Immature natural killer cell (primary cell): ENCODE results near the gene B9D1. TPM values are rescaled to one million over a fixed set of nuclear protein-coding genes. Genes with fewer than 3 reads are reported as not detected.

ENCODE experiments used
- DNase-seq, 3 donors: peaks; one replicate each; pipeline ENCODE4 v3.0.0; 2022; ENCODE audit warnings: mixed read lengths in 1 of 3
- H3K27ac Mint-ChIP-seq, 6 donors: one replicate each; pipeline ENCODE4 v1.8.0; 2020; ENCODE audit warnings: mixed read lengths in 6 of 6, mild to moderate bottlenecking in 5 of 6, inconsistent platforms in 4 of 6, moderate library complexity in 3 of 6
- H3K27me3 Mint-ChIP-seq, 3 donors: one replicate each; pipeline ENCODE4 v1.8.0; 2020 to 2021; ENCODE audit warnings: low read depth in 3 of 3, mild to moderate bottlenecking in 3 of 3, mixed read lengths in 3 of 3, moderate library complexity in 3 of 3, inconsistent platforms in 1 of 3
- H3K36me3 Mint-ChIP-seq, 3 donors: one replicate each; pipeline ENCODE4 v1.8.0; 2020; ENCODE audit warnings: mixed read lengths in 3 of 3, inconsistent platforms in 2 of 3, mild to moderate bottlenecking in 2 of 3
- H3K4me1 Mint-ChIP-seq, 2 donors: one replicate each; pipeline ENCODE4 v1.8.0; 2020; ENCODE audit warnings: inconsistent platforms in 2 of 2, mild to moderate bottlenecking in 2 of 2, mixed read lengths in 2 of 2, moderate library complexity in 1 of 2
- H3K4me3 Mint-ChIP-seq, 5 donors: one replicate each; pipeline ENCODE4 v1.8.0; 2020; ENCODE audit warnings: mild to moderate bottlenecking in 5 of 5, mixed read lengths in 5 of 5, inconsistent platforms in 3 of 5, moderate library complexity in 3 of 5
- H3K9me3 Mint-ChIP-seq, 6 donors: one replicate each; pipeline ENCODE4 v1.8.0; 2020; ENCODE audit warnings: mild to moderate bottlenecking in 6 of 6, mixed read lengths in 6 of 6, inconsistent platforms in 4 of 6, moderate library complexity in 3 of 6
- polyA plus RNA-seq, 3 donors: library from polyadenylated mRNA; unstranded; fragments of 300-500 nt; fragmentation: Illumina TruSeq; gene quantifications; one replicate each; pipeline ENCODE4 v1.2.3, GENCODE V29; 2021

Gene B9D1
- polyA plus RNA-seq, 3 donors from 2014 or later = 2.5 to 4.4 (median 2.5) TPM

GRCh38 chr17:19306160-19307111 lies 56.1 kb downstream of the B9D1 start:
- DNase-seq = peak; percentile 22 to 28 (median 24)
- H3K9me3 Mint-ChIP-seq = no peaks in the 10 kb centered on the region
- H3K4me1 Mint-ChIP-seq = peaks cover 13 to 14% of the 10 kb centered on the region in 2 donors
- H3K27me3 Mint-ChIP-seq = peaks cover 0 to 4% (median 1%) of the 10 kb centered on the region in 3 donors
- H3K36me3 Mint-ChIP-seq = peaks cover 0 to 2% (median 0%) of the 10 kb centered on the region in 3 donors
- peak overlapping the region in 2 of 6 donors; percentile 32 to 36 for H3K27ac Mint-ChIP-seq
- peak overlapping the region in 1 of 5 donors; percentile 19 for H3K4me3 Mint-ChIP-seq

GRCh38 chr17:19305761-19306159 lies 56.8 kb downstream of the B9D1 start:
- Mint-ChIP-seq H3K9me3 (no peaks in the 10 kb centered on the region), H3K27ac (peak overlapping the region in 1 of 6 donors; percentile 36), H3K4me3 (no peak overlapping the region), H3K27me3 (peaks cover 0 to 4% (median 1%) of the 10 kb centered on the region in 3 donors), H3K36me3 (peaks cover 0 to 2% (median 0%) of the 10 kb centered on the region in 3 donors), H3K4me1 (peaks cover 13% of the 10 kb centered on the region in 2 donors)
- DNase-seq = no peak

GRCh38 chr17:19305256-19305655 lies 57.3 kb downstream of the B9D1 start:
- H3K9me3 Mint-ChIP-seq = no peaks in the 10 kb centered on the region
- no peak overlapping the region for H3K27ac Mint-ChIP-seq
- H3K4me1 Mint-ChIP-seq = peaks cover 13% of the 10 kb centered on the region in 2 donors
- peaks cover 0 to 4% (median 1%) of the 10 kb centered on the region in 3 donors for H3K27me3 Mint-ChIP-seq
- peaks cover 0 to 2% (median 0%) of the 10 kb centered on the region in 3 donors for H3K36me3 Mint-ChIP-seq
- no peak for DNase-seq
- H3K4me3 Mint-ChIP-seq = no peak overlapping the region

- Mint-ChIP-seq H3K36me3 (peaks cover 0 to 2% (median 0%) of the 10 kb centered on the region in 3 donors), H3K9me3 (no peaks in the 10 kb centered on the region), H3K4me1 (peaks cover 13% of the 10 kb centered on the region in 2 donors), H3K4me3 (no peak overlapping the region), H3K27me3 (peaks cover 0 to 4% (median 1%) of the 10 kb centered on the region in 3 donors), H3K27ac (no peak overlapping the region)
- no peak for DNase-seq
Observed at GRCh38 chr17:19304751-19305150, 57.8 kb downstream of the B9D1 start.

GRCh38 chr17:19304209-19304608 lies 58.3 kb downstream of the B9D1 start:
- peaks cover 13% of the 10 kb centered on the region in 2 donors for H3K4me1 Mint-ChIP-seq
- peaks cover 0 to 2% (median 0%) of the 10 kb centered on the region in 3 donors for H3K36me3 Mint-ChIP-seq
- H3K9me3 Mint-ChIP-seq = no peaks in the 10 kb centered on the region
- H3K27me3 Mint-ChIP-seq = peaks cover 0 to 4% (median 1%) of the 10 kb centered on the region in 3 donors
- H3K27ac Mint-ChIP-seq = no peak overlapping the region
- H3K4me3 Mint-ChIP-seq = no peak overlapping the region
- no peak for DNase-seq

- H3K27ac Mint-ChIP-seq = no peak overlapping the region
- DNase-seq = no peak
- H3K27me3 Mint-ChIP-seq = peaks cover 0 to 4% (median 1%) of the 10 kb centered on the region in 3 donors
- H3K36me3 Mint-ChIP-seq = peaks cover 0 to 2% (median 0%) of the 10 kb centered on the region in 3 donors
- no peaks in the 10 kb centered on the region for H3K9me3 Mint-ChIP-seq
- H3K4me1 Mint-ChIP-seq = peaks cover 13% of the 10 kb centered on the region in 2 donors
- H3K4me3 Mint-ChIP-seq = no peak overlapping the region
Observed at GRCh38 chr17:19303367-19303776, 59.2 kb downstream of the B9D1 start.

- Mint-ChIP-seq H3K9me3 (no peaks in the 10 kb centered on the region), H3K27me3 (peaks cover 0 to 4% (median 1%) of the 10 kb centered on the region in 3 donors), H3K36me3 (peaks cover 0 to 2% (median 0%) of the 10 kb centered on the region in 3 donors), H3K4me3 (no peak overlapping the region), H3K4me1 (peaks cover 13% of the 10 kb centered on the region in 2 donors), H3K27ac (peak overlapping the region in 1 of 6 donors; percentile 34)
- DNase-seq = no peak
Observed at GRCh38 chr17:19302791-19303331, 59.7 kb downstream of the B9D1 start.

- peaks cover 13% of the 10 kb centered on the region in 2 donors for H3K4me1 Mint-ChIP-seq
- peaks cover 0 to 4% (median 0%) of the 10 kb centered on the region in 3 donors for H3K27me3 Mint-ChIP-seq
- no peak for DNase-seq
- peaks cover 0 to 2% (median 0%) of the 10 kb centered on the region in 3 donors for H3K36me3 Mint-ChIP-seq
- no peak overlapping the region for H3K27ac Mint-ChIP-seq
- no peak overlapping the region for H3K4me3 Mint-ChIP-seq
- no peaks in the 10 kb centered on the region for H3K9me3 Mint-ChIP-seq
Observed at GRCh38 chr17:19301973-19302372, 60.5 kb downstream of the B9D1 start.

- peaks cover 0 to 2% (median 0%) of the 10 kb centered on the region in 3 donors for H3K36me3 Mint-ChIP-seq
- no peak for DNase-seq
- H3K4me3 Mint-ChIP-seq = no peak overlapping the region
- H3K27ac Mint-ChIP-seq = no peak overlapping the region
- peaks cover 0 to 4% (median 0%) of the 10 kb centered on the region in 3 donors for H3K27me3 Mint-ChIP-seq
- H3K9me3 Mint-ChIP-seq = no peaks in the 10 kb centered on the region
- H3K4me1 Mint-ChIP-seq = peaks cover 8% of the 10 kb centered on the region in 2 donors
Observed at GRCh38 chr17:19301274-19301951, 61.1 kb downstream of the B9D1 start.

- peaks cover 0 to 1% (median 0%) of the 10 kb centered on the region in 3 donors for H3K27me3 Mint-ChIP-seq
Observed at GRCh38 chr17:19299866-19300265, 62.7 kb downstream of the B9D1 start.

GRCh38 chr17:19299214-19299747 lies 63.2 kb downstream of the B9D1 start:
- Mint-ChIP-seq H3K4me1 (peaks cover 0 to 2% of the 10 kb centered on the region in 2 donors), H3K9me3 (no peaks in the 10 kb centered on the region), H3K27me3 (peaks cover 0 to 1% (median 0%) of the 10 kb centered on the region in 3 donors), H3K4me3 (no peak overlapping the region), H3K36me3 (no peaks in the 10 kb centered on the region), H3K27ac (no peak overlapping the region)
- no peak for DNase-seq

More at GRCh38 chr17:19299866-19300265, 62.7 kb downstream of the B9D1 start:
- no peak overlapping the region for H3K27ac Mint-ChIP-seq
- no peaks in the 10 kb centered on the region for H3K9me3 Mint-ChIP-seq
- no peaks in the 10 kb centered on the region for H3K36me3 Mint-ChIP-seq
- H3K4me1 Mint-ChIP-seq = peaks cover 0 to 2% of the 10 kb centered on the region in 2 donors
- no peak overlapping the region for H3K4me3 Mint-ChIP-seq
- no peak for DNase-seq

GRCh38 chr17:19298569-19299213 lies 63.8 kb downstream of the B9D1 start:
- no peak for DNase-seq
- H3K36me3 Mint-ChIP-seq = no peaks in the 10 kb centered on the region
- no peak overlapping the region for H3K27ac Mint-ChIP-seq
- no peak overlapping the region for H3K4me3 Mint-ChIP-seq
- H3K9me3 Mint-ChIP-seq = no peaks in the 10 kb centered on the region
- no peaks in the 10 kb centered on the region for H3K4me1 Mint-ChIP-seq
- H3K27me3 Mint-ChIP-seq = peaks cover 0 to 1% (median 0%) of the 10 kb centered on the region in 3 donors
